Measurements from ENCODE around the gene ARFIP1.

Gene ARFIP1

DNA sequence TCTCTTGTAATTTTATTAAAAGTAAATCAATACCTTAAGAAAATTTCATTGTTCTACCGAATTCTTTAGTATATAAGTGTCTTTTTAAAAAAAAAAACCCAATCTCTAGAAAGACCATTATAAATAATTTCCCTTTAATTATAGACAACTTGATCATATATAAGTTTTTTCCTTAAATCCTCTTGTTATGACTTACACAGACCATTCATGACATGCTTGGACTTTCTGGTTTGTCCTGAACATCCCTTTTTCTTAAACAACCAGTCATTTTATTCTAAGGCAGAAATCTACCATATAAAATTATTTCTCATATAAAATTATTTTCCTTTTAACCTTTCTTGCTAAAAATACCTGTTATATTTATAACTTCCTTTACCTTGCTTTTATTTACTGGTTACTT is 141.0 kb downstream of the ARFIP1 start:
- Mint-ChIP-seq H3K9me3 (peaks cover 7% of the 10 kb centered on the region), H3K4me1 (ENCODE audit: low read depth) (no peaks in the 10 kb centered on the region), H3K27me3 (no peaks in the 10 kb centered on the region), H3K27ac (no peak overlapping the region), H3K4me3 (no peak overlapping the region), H3K36me3 (ENCODE audit: low read depth) (peaks cover 27% of the 10 kb centered on the region)
- DNase-seq, result no peak

DNA sequence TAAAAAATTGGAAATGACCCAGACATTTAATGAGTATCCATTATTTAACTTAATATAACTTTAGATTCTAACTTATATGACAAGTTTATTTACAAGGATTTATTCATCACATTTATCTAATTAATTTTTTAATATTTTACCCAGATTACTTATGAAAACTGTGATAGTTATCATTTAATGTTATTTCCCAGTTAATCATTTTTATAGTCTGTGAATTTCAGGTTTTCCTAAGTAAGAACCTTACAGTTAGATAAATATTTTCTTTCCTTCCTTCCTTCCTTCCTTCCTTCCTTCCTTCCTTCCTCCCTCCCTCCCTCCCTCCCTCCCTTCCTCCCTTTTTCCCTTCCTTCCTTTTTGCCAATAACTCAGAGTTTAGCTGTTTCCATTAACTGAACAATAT is 141.5 kb downstream of the ARFIP1 start:
- no peak for DNase-seq
- Mint-ChIP-seq H3K4me3 (no peak overlapping the region), H3K36me3 (ENCODE audit: low read depth) (peaks cover 27% of the 10 kb centered on the region), H3K9me3 (peaks cover 7% of the 10 kb centered on the region), H3K27ac (no peak overlapping the region), H3K4me1 (ENCODE audit: low read depth) (no peaks in the 10 kb centered on the region), H3K27me3 (no peaks in the 10 kb centered on the region)

DNA sequence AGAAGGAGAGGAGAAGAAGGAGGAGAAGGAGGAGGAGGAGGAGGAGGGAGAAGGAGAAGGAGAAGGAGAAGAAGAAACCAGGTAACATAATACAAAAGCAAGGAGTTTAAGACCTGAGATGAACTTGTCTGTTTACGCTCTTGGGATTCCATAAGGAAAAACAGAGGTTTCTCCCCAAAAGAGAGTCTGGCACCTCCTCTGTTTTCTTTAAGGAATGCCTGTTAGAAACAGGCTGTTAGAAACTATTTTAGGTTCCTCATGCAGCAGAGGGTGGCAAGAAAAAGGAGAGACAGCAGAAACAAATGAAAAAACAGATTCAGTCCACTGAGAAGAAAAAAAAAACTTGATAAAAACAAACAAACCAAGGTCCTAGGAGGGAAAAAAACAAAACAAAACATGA is 146.1 kb downstream of the ARFIP1 start:
- no peak overlapping the region for H3K27ac Mint-ChIP-seq
- no peak for DNase-seq
- H3K9me3 Mint-ChIP-seq, result peaks cover under 1% of the 10 kb centered on the region
- peaks cover 5% of the 10 kb centered on the region for H3K36me3 Mint-ChIP-seq (ENCODE audit: low read depth)
- peaks cover 9% of the 10 kb centered on the region for H3K27me3 Mint-ChIP-seq
- no peak overlapping the region for H3K4me3 Mint-ChIP-seq
- H3K4me1 Mint-ChIP-seq (ENCODE audit: low read depth), result no peaks in the 10 kb centered on the region

DNA sequence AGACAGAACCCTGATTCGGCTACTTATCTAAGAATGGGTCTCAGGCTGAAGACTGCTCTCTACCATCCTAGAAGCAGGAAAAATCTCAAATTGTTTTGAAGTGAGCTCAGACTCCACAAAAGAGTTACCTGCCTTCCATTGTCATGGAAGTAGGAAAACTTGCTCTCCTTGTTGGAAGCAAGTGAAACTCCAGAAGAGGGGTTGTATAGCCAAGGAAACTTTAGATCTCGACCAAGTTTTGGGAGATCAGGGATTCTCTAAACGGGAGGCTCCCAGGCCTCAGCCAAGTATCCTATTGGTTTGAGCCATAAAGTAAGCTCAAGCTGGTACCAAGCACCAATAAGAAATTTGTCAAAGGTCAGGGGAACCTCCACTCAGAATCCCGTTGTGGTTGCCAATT is 147.2 kb downstream of the ARFIP1 start:
- DNase-seq, result no peak
- Mint-ChIP-seq H3K36me3 (ENCODE audit: low read depth) (no peaks in the 10 kb centered on the region), H3K4me3 (no peak overlapping the region), H3K27me3 (peaks cover 9% of the 10 kb centered on the region), H3K4me1 (ENCODE audit: low read depth) (no peaks in the 10 kb centered on the region), H3K9me3 (no peaks in the 10 kb centered on the region), H3K27ac (no peak overlapping the region)

DNA sequence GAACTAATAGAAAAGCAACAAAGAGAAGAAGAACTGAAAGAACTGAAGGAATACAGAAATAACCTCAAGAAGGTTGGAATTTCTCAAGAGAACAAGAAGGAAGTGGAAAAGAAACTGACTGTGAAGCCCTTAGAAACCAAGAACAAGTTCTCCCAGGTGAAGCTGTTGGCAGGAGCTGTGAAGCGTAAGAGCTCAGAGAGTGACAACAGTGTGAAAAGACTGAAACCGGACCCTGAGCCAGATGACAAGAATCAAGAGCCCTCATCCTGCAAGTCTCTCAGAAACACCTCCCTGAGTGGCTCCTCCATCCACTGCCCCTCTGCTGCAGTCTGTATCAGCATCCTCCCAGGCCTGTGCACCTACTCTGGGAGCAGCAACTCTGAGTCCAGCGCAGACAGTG is 148.0 kb downstream of the ARFIP1 start:
- Mint-ChIP-seq H3K4me3 (no peak overlapping the region), H3K27me3 (peaks cover 11% of the 10 kb centered on the region), H3K9me3 (no peaks in the 10 kb centered on the region), H3K4me1 (ENCODE audit: low read depth) (no peaks in the 10 kb centered on the region), H3K27ac (no peak overlapping the region), H3K36me3 (ENCODE audit: low read depth) (no peaks in the 10 kb centered on the region)
- DNase-seq, result no peak

DNA sequence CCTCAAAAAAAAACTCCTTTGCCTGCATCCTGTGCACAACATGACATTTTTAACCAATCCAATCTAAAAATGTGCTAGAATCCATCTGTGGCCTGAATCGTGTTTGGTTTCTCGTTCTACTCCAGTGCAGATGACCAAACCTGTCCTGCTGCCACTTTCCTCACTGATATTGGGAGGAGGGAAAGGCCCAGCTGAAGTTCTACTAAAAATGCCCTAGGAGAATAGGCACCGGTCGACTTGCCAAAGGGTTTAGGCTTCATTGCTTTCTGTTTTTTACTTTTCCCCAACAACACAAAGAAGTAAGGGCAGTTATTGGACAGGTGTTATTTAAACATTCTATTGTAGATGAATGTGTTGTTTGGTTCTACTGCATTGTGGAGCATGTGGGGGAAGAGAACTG is 148.5 kb downstream of the ARFIP1 start:
- no peaks in the 10 kb centered on the region for H3K9me3 Mint-ChIP-seq
- H3K4me3 Mint-ChIP-seq, result no peak overlapping the region

DNA sequence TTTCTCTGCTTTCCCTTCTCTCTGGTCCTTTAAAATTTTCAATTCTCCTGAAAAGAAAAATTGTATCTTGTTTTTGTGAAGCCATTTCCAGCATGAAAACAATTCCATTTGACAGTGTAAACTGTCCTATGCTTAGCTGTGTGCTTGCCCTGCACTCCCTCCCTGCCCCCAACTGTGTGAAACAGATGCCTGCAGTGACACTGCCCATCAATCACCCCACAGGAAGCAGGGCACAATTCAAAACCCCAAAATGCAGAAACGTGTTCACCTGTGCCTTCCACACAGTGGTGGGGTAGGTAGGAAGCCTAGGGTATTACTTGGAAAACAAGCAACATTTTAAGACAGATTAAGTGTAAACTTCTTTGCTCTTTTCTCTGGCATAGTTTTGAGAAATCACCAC is 150.1 kb downstream of the ARFIP1 start:
- H3K36me3 Mint-ChIP-seq (ENCODE audit: low read depth), result no peaks in the 10 kb centered on the region
- H3K27ac Mint-ChIP-seq, result no peak overlapping the region
- no peaks in the 10 kb centered on the region for H3K4me1 Mint-ChIP-seq (ENCODE audit: low read depth)
- DNase-seq, result no peak
- H3K27me3 Mint-ChIP-seq, result peaks cover 30% of the 10 kb centered on the region
- H3K4me3 Mint-ChIP-seq, result no peak overlapping the region
- H3K9me3 Mint-ChIP-seq, result no peaks in the 10 kb centered on the region

More for the DNA sequence above, 148.5 kb downstream of the ARFIP1 start:
- peaks cover 16% of the 10 kb centered on the region for H3K27me3 Mint-ChIP-seq
- no peak overlapping the region for H3K27ac Mint-ChIP-seq
- no peaks in the 10 kb centered on the region for H3K4me1 Mint-ChIP-seq (ENCODE audit: low read depth)
- no peaks in the 10 kb centered on the region for H3K36me3 Mint-ChIP-seq (ENCODE audit: low read depth)
- no peak for DNase-seq

DNA sequence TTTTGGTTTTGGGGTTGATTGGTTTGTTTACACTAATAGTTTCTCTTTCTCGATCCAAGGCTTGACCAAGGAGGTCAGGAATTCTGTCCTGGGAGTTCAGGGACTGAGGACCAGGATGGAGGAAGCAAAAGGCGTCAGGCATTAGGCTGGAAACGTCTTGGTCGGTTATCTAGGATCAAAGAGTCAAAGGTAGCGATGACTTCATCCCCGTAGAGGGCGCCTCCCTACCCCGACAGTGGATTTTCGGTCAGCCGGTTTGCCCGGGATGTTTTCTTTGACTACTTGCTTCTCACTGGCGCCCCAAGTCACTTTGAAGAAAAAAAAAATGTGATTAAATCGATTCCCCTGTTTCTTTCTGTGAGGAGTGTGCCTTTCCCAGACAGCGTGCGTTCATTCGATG is 155.4 kb downstream of the ARFIP1 start:
- no peak for DNase-seq
- no peak overlapping the region for H3K27ac Mint-ChIP-seq
- no peaks in the 10 kb centered on the region for H3K9me3 Mint-ChIP-seq
- peaks cover 62% of the 10 kb centered on the region for H3K27me3 Mint-ChIP-seq
- peak overlapping the region; percentile 62 for H3K4me3 Mint-ChIP-seq
- peaks cover 18% of the 10 kb centered on the region for H3K4me1 Mint-ChIP-seq (ENCODE audit: low read depth)
- H3K36me3 Mint-ChIP-seq (ENCODE audit: low read depth), result no peaks in the 10 kb centered on the region

DNA sequence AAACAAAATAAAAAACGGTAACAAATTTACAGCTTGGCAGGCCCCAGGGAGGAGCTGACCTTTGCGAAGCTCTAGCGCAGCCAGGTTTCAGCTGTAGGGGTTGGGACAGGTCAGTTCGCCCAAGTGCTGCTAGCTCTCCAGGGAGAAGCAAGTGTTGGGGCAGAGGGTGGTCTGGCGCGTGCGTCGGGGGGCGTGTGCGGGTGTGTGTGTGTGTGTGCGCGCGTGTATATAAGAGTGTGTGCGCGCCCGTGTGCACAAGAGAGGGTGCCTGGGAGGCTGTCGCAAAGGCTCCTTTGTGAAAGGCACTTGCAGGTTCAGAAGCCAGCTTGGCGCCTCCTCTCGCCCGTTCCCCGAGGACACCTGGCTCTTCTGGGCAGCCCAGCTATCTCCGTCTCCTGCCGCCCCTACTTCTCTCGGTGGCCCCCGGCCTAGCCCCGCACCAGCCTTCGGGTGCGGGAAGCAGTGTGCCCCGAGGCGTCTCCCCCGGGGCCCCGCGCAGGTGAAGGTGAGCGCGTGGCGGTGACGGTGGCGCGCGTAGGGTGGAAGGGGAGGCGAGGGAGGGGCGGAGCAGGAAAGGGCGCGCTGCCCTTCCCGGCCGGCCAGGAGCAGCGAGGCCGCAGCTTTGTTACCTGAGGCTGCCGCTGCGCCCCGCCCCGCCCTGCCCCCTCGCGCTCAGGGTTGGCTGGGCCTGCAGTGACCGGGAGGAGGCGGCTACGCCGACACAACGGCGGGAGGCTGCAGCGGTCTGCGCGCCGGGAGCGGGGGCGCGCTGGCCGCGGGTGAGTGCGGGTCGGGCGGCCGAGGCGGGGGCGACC is 156.1 kb downstream of the ARFIP1 start, which contains the start of gene FHDC1:
FHDC1 (plus strand) TSS at position 693 of the 815 bp plus-strand sequence. CDS start 6,735 bp downstream, outside the sequence.
- peak; percentile 39 for DNase-seq
- Mint-ChIP-seq H3K27me3 (peaks cover 67% of the 10 kb centered on the region), H3K9me3 (no peaks in the 10 kb centered on the region), H3K4me1 (ENCODE audit: low read depth) (peaks cover 18% of the 10 kb centered on the region), H3K36me3 (ENCODE audit: low read depth) (no peaks in the 10 kb centered on the region), H3K27ac (no peak within 1 kb of the TSS), H3K4me3 (peak within 1 kb of the TSS; percentile 62)

DNA sequence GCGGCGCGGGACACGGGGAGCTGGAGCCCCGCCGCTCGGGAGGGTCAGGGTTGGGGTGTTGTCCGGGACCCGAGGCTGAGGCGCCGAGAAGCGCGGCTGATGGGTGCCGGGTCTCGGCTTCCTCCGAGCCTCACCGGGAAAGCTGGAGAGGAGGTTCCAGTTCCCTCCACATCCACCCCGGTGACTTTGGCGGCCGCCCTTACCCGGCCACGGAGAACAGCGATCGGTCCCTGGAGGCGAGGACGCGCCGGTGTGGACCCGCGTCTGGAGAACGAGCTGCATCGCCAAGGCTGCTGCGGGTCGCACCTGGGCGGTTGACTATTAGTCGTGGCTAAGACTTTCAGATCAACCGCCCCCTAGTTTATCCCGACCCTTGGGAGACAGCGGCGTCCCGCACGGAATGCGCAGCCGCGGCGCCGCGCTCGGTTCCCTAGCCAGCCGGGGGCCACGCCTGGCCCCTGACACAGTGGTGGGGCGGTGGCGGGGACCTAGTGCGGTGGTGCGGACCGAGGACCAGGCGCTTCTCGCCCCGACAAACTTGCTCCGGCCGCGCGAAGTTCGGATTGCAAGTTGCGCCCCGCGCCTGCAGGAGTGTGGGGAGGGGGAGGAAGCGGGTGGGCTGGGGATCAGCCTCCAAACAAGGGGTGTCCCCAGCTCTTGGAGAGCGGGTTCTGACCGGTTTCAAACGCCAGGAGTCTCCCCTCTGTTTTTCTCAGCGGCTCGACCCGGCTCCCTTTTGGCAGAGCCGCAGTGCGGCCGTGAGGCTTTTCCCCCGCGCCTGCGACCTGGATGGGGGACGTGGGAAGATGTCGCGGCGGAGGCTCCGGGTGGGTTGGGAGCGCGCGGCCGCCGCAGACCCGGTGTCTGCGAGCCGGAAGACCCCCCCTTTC is 156.9 kb downstream of the ARFIP1 start:
- H3K27ac Mint-ChIP-seq, result no peak overlapping the region
- H3K4me1 Mint-ChIP-seq (ENCODE audit: low read depth), result peaks cover 18% of the 10 kb centered on the region
- H3K4me3 Mint-ChIP-seq, result peak overlapping the region; percentile 59
- no peaks in the 10 kb centered on the region for H3K9me3 Mint-ChIP-seq
- no peaks in the 10 kb centered on the region for H3K36me3 Mint-ChIP-seq (ENCODE audit: low read depth)
- peak; percentile 53 for DNase-seq
- H3K27me3 Mint-ChIP-seq, result peaks cover 71% of the 10 kb centered on the region

DNA sequence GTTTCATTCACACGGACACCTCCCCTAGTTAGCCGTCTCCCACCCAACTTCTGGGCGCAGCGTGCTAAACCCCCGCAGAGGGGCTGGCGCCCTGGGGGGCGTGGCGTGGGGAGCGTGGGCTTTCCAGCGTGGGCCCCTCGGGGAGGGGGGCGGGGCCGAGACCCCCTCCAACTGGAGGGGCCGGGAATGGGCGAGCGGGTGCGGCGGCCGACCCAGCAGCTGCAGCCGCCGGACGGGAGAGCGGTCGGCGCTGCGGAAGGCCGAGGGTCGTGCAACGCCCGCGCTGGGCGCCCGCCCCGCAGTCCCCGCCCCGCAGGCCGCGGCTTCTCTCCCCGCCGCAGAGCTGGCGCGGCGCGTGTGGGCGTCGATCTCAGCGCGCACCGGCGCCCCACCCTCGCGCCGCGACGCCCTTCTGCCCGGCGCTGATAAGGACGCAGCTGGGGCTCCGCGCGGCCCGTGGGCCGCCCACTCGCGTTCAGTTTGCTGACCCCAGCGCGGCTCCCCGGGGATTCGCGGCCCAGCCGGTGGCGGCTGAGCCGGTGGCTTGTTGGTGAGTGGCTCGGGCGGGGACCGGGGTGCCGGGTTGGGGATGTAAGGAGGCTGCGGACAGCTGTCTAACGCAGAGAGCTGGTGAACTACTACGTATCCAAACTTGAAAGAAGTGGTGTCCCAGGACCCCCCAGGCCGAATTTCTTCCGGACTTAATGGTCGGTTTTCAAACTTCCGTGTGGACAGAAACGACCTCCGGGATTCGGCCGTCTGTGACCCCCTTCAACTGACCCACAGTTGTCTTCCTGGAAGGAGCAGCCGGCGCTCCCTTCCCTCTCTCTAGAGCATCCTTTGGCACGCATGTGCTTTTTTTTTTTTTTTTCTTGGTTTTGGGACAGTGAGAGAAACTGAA is 157.8 kb downstream of the ARFIP1 start:
- peak; percentile 50 for DNase-seq
- H3K9me3 Mint-ChIP-seq, result no peaks in the 10 kb centered on the region
- H3K27ac Mint-ChIP-seq, result no peak overlapping the region
- H3K36me3 Mint-ChIP-seq (ENCODE audit: low read depth), result no peaks in the 10 kb centered on the region
- H3K4me1 Mint-ChIP-seq (ENCODE audit: low read depth), result peaks cover 18% of the 10 kb centered on the region
- peaks cover 78% of the 10 kb centered on the region for H3K27me3 Mint-ChIP-seq
- peak overlapping the region; percentile 76 for H3K4me3 Mint-ChIP-seq

DNA sequence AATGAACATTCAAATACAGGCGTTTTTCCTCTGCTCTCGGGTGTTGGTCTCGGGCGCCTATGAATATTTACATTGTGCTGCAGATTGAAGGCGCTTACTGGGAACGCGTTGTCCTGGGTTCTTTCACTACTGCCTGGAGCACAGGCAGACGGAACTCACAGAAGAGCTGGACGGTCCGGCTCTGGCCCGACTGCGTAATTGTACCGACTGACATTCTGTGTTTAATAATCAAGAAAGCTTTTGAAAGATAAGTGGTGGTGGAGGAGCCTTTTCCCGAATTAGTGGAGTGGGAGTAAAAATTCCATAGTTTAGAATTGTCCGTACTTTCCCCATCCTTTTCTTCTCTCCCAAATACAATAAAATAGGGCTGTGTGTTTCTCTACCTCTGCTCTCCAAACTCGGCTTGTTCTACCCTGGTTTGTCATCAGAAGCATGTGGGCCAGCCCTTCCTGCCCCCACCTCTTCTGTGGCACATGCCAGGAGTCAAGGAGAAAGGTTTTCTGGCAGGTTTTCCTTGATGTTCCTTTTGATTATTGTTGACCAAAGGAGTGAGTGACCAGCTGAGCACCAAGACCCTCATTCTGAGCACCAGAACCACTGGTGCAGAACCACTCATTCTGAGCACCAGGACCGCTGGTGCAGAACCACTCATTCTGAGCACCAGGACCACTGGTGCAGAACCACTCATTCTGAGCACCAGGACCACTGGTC is 158.6 kb downstream of the ARFIP1 start:
- H3K9me3 Mint-ChIP-seq, result no peaks in the 10 kb centered on the region
- peaks cover 18% of the 10 kb centered on the region for H3K4me1 Mint-ChIP-seq (ENCODE audit: low read depth)
- H3K27me3 Mint-ChIP-seq, result peaks cover 71% of the 10 kb centered on the region
- H3K4me3 Mint-ChIP-seq, result peak overlapping the region; percentile 76
- no peak for DNase-seq
- H3K36me3 Mint-ChIP-seq (ENCODE audit: low read depth), result no peaks in the 10 kb centered on the region
- H3K27ac Mint-ChIP-seq, result no peak overlapping the region

DNA sequence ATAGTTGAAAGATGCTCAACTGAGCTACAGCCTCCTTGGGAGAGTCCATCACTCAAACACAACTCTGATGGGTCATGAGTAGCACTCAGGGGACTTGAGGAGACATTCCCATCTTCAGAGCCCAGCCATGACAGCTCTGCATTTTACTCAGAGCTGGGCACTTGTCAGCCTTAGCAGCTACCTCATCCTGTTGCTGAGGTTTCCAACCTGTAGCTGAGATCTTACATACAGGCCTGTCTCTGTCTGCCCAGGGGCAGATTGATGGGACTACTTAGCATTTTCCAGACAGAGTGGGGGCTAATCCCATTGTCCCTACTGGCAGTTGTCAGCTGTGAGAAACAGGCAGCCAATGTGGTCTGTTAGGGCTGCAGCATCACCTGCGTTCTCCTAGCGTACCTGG is 159.9 kb downstream of the ARFIP1 start:
- Mint-ChIP-seq H3K9me3 (no peaks in the 10 kb centered on the region), H3K27me3 (peaks cover 60% of the 10 kb centered on the region), H3K36me3 (ENCODE audit: low read depth) (no peaks in the 10 kb centered on the region), H3K27ac (no peak overlapping the region), H3K4me3 (no peak overlapping the region), H3K4me1 (ENCODE audit: low read depth) (peaks cover 18% of the 10 kb centered on the region)
- DNase-seq, result no peak

DNA sequence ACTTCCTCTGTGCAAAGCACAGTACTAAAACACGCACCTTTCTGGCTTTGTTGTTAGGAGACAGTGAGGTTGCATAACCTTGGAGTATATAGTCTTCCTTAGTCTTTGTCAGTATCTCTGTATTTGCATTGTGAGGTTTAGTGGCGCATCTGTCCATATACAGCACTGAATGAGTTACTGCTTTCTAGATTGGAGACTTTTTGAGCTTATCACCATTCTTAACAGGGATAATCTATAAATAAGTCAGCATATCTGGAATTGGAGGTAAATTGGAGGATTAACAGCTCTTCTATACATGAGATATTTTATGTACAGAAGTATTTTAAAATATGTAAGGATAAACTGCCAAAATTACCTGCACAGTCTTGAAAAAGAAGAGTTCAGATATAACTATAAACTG is 160.7 kb downstream of the ARFIP1 start:
- Mint-ChIP-seq H3K36me3 (ENCODE audit: low read depth) (no peaks in the 10 kb centered on the region), H3K9me3 (no peaks in the 10 kb centered on the region), H3K4me1 (ENCODE audit: low read depth) (peaks cover 13% of the 10 kb centered on the region), H3K27ac (no peak overlapping the region), H3K4me3 (no peak overlapping the region), H3K27me3 (peaks cover 52% of the 10 kb centered on the region)
- no peak for DNase-seq
